Activated CD8-positive, alpha-beta T cell treated with anti-CD3 and anti-CD28 coated beads for 36 hours (primary cell): ENCODE data around the gene SETD1A. TPM values are rescaled to one million over a fixed set of nuclear protein-coding genes. Genes with fewer than 3 reads are reported as not detected.
"Not testable (repeated sequence)": the region's sequence is repeated elsewhere in the genome, so short reads cannot be mapped to it uniquely, and the experiment has no call there.

ENCODE experiments used
- ATAC-seq: fragments of 200-7000 bp; cut with Tn5 transposase; one replicate; pipeline ENCODE4 v1.10.0; 2021; ENCODE audit warnings: mild to moderate bottlenecking, moderate library complexity
- CTCF ChIA-PET: fragments of 350-600 bp; sonication (Branson Sonifier 250); formaldehyde crosslinking; loops from one replicate; lab custom pipeline; 2021; ENCODE audit warnings: antibody characterized with exemption; lab: Charles Lee
- POLR2A ChIA-PET: fragments of 350-600 bp; sonication (Branson Sonifier 250); formaldehyde crosslinking; loops from one replicate; lab custom pipeline; 2021; ENCODE audit warnings: antibody characterized with exemption; lab: Charles Lee
- DNase-seq: peaks from one replicate; pipeline ENCODE4 v3.0.0-alpha.2; 2020
- H3K27ac Mint-ChIP-seq: one replicate; pipeline ENCODE4 v1.8.0; 2021; ENCODE audit warnings: mild to moderate bottlenecking, mixed read lengths
- H3K27me3 Mint-ChIP-seq: one replicate; pipeline ENCODE4 v1.8.0; 2021; ENCODE audit warnings: mixed read lengths
- H3K36me3 Mint-ChIP-seq: one replicate; pipeline ENCODE4 v1.8.0; 2021; ENCODE audit warnings: low read depth, mixed read lengths
- H3K4me1 Mint-ChIP-seq: one replicate; pipeline ENCODE4 v1.8.0; 2021; ENCODE audit warnings: low read depth, mixed read lengths
- H3K4me3 Mint-ChIP-seq: one replicate; pipeline ENCODE4 v1.8.0; 2021; ENCODE audit warnings: mild to moderate bottlenecking, moderate library complexity, mixed read lengths
- H3K9me3 Mint-ChIP-seq: one replicate; pipeline ENCODE4 v1.8.0; 2021; ENCODE audit warnings: mixed read lengths
- intact Hi-C: fragments of 100-400 bp; cut with micrococcal nuclease; formaldehyde crosslinking; loops from one replicate; pipeline ENCODE4 v1.10.0; 2022
- total RNA-seq, 2 experiments: library from RNA; stranded (reverse); gene quantifications; one replicate each; pipeline ENCODE4 v1.2.3, GENCODE V29; 2021
- TF ChIP-seq, protein P1 (sequence below): fragments of 200-600 bp; IDR thresholded peaks from one replicate; pipeline ENCODE4 v1.8.0; 2022; ENCODE audit warnings: antibody characterized with exemption, mild to moderate bottlenecking

Gene SETD1A
- total RNA-seq, 2 experiments from 2014 or later = 18.0 to 19.2 TPM

GRCh38 chr16:30934827-30935557 lies 22.6 kb upstream of the SETD1A start:
- ChIA-PET CTCF (interaction anchor here (0.9 to 3.5 kb wide), 9 partner anchors 7 to 63 kb away, joined by 3 to 19 read pairs (median 8); partner anchors contain the start of gene ORAI3), POLR2A (interaction anchor here (0.6 to 2.5 kb wide), 5 partner anchors 9 to 300 kb away, joined by 3 to 7 read pairs (median 4); no protein-coding TSS in a partner anchor)
- peak overlapping the region; percentile 29 for H3K27ac Mint-ChIP-seq
- H3K36me3 Mint-ChIP-seq = peaks cover 9% of the 10 kb centered on the region
- peak; percentile 97 for ATAC-seq
- no peaks in the 10 kb centered on the region for H3K9me3 Mint-ChIP-seq
- TF ChIP-seq, protein P1, sequence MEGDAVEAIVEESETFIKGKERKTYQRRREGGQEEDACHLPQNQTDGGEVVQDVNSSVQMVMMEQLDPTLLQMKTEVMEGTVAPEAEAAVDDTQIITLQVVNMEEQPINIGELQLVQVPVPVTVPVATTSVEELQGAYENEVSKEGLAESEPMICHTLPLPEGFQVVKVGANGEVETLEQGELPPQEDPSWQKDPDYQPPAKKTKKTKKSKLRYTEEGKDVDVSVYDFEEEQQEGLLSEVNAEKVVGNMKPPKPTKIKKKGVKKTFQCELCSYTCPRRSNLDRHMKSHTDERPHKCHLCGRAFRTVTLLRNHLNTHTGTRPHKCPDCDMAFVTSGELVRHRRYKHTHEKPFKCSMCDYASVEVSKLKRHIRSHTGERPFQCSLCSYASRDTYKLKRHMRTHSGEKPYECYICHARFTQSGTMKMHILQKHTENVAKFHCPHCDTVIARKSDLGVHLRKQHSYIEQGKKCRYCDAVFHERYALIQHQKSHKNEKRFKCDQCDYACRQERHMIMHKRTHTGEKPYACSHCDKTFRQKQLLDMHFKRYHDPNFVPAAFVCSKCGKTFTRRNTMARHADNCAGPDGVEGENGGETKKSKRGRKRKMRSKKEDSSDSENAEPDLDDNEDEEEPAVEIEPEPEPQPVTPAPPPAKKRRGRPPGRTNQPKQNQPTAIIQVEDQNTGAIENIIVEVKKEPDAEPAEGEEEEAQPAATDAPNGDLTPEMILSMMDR = peak; percentile 69
- intact Hi-C loops = no loop called here
- peaks cover 16% of the 10 kb centered on the region for H3K4me1 Mint-ChIP-seq
- DNase-seq = peak; percentile 72
- H3K4me3 Mint-ChIP-seq = no peak overlapping the region
- no peaks in the 10 kb centered on the region for H3K27me3 Mint-ChIP-seq

GRCh38 chr16:30937692-30938091 lies 19.9 kb upstream of the SETD1A start:
- H3K36me3 Mint-ChIP-seq = peaks cover 4% of the 10 kb centered on the region
- POLR2A ChIA-PET = interaction anchor here (0.7 kb wide), 1 partner anchor 38 kb away, joined by 4 read pairs; no protein-coding TSS in a partner anchor
- TF ChIP-seq, protein P1 = no peak

GRCh38 chr16:30939571-30939970 lies 18.0 kb upstream of the SETD1A start:
- intact Hi-C loops, H3K27ac Mint-ChIP-seq, DNase-seq, H3K9me3 Mint-ChIP-seq, H3K4me3 Mint-ChIP-seq, H3K27me3 Mint-ChIP-seq, ATAC-seq: not testable (repeated sequence)
- ChIA-PET CTCF (interaction anchor here (0.7 to 5.9 kb wide), 3 partner anchors 14 to 38 kb away, joined by 3 to 50 read pairs (median 4); no protein-coding TSS in a partner anchor), POLR2A (interaction anchor here (0.6 to 0.7 kb wide), 2 partner anchors 14 to 30 kb away, joined by 3 read pairs; no protein-coding TSS in a partner anchor)
- Mint-ChIP-seq H3K36me3 (peaks cover 13% of the 10 kb centered on the region), H3K4me1 (peaks cover 30% of the 10 kb centered on the region)

More at GRCh38 chr16:30937692-30938091, 19.9 kb upstream of the SETD1A start:
- Mint-ChIP-seq H3K27me3 (no peaks in the 10 kb centered on the region), H3K9me3 (no peaks in the 10 kb centered on the region), H3K4me1 (peaks cover 29% of the 10 kb centered on the region), H3K4me3 (no peak overlapping the region), H3K27ac (no peak overlapping the region)
- DNase-seq (no peak), ATAC-seq (no peak)
- CTCF ChIA-PET = interaction anchor here (1.5 to 1.6 kb wide), 2 partner anchors 36 to 93 kb away, joined by 4 to 9 read pairs; no protein-coding TSS in a partner anchor
- intact Hi-C loops = no loop called here

DNA sequence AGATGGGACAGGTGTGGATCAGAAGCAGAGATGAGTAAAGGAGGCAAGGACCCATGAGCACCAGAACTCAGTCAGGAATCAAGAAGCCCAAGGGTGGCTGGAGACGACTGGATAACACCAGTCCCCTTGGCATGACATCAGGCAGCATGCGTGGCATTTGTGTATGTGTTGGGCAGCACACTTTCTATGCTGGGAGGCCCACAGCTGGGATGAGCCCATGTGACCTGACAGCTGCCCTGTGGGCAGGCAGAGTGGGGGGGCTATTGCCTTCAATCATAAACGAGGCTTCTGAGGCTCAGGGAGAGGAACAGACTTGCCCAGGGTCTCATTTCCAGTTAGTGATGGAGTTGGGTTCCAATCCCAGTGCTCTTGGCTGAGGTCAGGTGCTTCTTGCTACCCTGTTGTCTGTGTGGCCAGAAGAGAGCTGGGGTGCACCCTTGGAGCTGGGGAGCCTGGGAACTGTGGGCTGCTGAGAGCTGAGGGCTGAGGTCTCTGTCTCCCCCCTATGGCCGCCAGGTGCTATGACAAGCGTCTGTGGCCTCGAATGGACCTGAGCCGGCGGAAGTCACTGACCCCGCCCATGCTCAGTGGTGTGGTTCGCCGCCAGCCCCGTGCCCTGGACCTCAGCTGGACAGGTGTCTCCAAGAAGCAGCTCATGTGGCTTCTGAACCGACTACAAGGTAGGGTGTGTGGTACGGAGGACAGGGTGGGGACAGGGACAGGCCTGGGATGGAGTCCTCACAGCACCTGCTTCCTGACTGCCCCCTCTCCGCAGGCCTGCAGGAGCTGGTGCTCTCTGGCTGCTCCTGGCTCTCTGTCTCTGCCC lies 15.7 kb upstream of the SETD1A start:
- ATAC-seq = peak; percentile 98
- Mint-ChIP-seq H3K4me1 (peaks cover 22% of the 10 kb centered on the region), H3K4me3 (peak overlapping the region; percentile 33), H3K36me3 (peaks cover 18% of the 10 kb centered on the region), H3K27ac (no peak overlapping the region), H3K9me3 (no peaks in the 10 kb centered on the region), H3K27me3 (no peaks in the 10 kb centered on the region)
- intact Hi-C loops = no loop called here
- CTCF ChIA-PET = interaction anchor here (0.7 to 5.9 kb wide), 34 partner anchors 8 to 258 kb away, joined by 3 to 63 read pairs (median 4); partner anchors contain the start of genes FBXL19, HSD3B7, ORAI3 and PHKG2
- POLR2A ChIA-PET = interaction anchor here (0.6 to 1.4 kb wide), 6 partner anchors 9 to 179 kb away, joined by 3 to 4 read pairs (median 3); partner anchors contain the start of gene RNF40
- peak; percentile 80 for DNase-seq
- TF ChIP-seq, protein P1 = peak; percentile 91

GRCh38 chr16:30942426-30942806 lies 15.1 kb upstream of the SETD1A start:
- no peak for DNase-seq
- peak overlapping the region; percentile 18 for H3K27ac Mint-ChIP-seq
- POLR2A ChIA-PET = interaction anchor here (0.6 to 1.4 kb wide), 6 partner anchors 8 to 180 kb away, joined by 3 to 4 read pairs (median 3); partner anchors contain the start of gene RNF40
- intact Hi-C loops = no loop called here
- no peaks in the 10 kb centered on the region for H3K27me3 Mint-ChIP-seq
- no peaks in the 10 kb centered on the region for H3K9me3 Mint-ChIP-seq
- CTCF ChIA-PET = interaction anchor here (0.7 to 5.9 kb wide), 31 partner anchors 8 to 259 kb away, joined by 3 to 63 read pairs (median 5); partner anchors contain the start of genes FBXL19, HSD3B7, ORAI3 and PHKG2
- ATAC-seq = peak; percentile 11
- H3K4me3 Mint-ChIP-seq = peak overlapping the region; percentile 2
- TF ChIP-seq, protein P1 = no peak
- H3K4me1 Mint-ChIP-seq = peaks cover 21% of the 10 kb centered on the region
- peaks cover 18% of the 10 kb centered on the region for H3K36me3 Mint-ChIP-seq
